HG03045 (cell line): ENCODE measurements around the gene CD9.
A peak's percentile ranks its signal among the peaks of the same experiment; 100 is the strongest.

Source experiments
- ATAC-seq: cut with Tn5 transposase; IDR thresholded peaks from one replicate; pipeline ENCODE4 v1.9.1; 2021; ENCODE audit warnings: mild to moderate bottlenecking, moderate library complexity; ENCODE audit not compliant: unreplicated experiment

The CD9 gene

GRCh38 chr12:6273205-6273540, 73.0 kb downstream of the CD9 start:
- ATAC-seq: no peak

- ATAC-seq: no peak
Measured at GRCh38 chr12:6273541-6274230, 73.5 kb downstream of the CD9 start.

GRCh38 chr12:6274231-6275221, 74.3 kb downstream of the CD9 start:
- no peak for ATAC-seq

- no peak for ATAC-seq
Measured at GRCh38 chr12:6275928-6276887, 76.0 kb downstream of the CD9 start.

- ATAC-seq: no peak
Measured at GRCh38 chr12:6276956-6277620, 76.9 kb downstream of the CD9 start.

- peak; percentile 35 for ATAC-seq
Measured at GRCh38 chr12:6277982-6278438, 77.8 kb downstream of the CD9 start.

GRCh38 chr12:6278439-6279255, 78.4 kb downstream of the CD9 start:
- ATAC-seq: peak; percentile 74

GRCh38 chr12:6279256-6279628, 79.0 kb downstream of the CD9 start:
- no peak for ATAC-seq

- ATAC-seq: no peak
Measured at GRCh38 chr12:6279631-6280030, 79.4 kb downstream of the CD9 start.

GRCh38 chr12:6280053-6280469, 79.9 kb downstream of the CD9 start:
- ATAC-seq: no peak

GRCh38 chr12:6280672-6281071, 80.5 kb downstream of the CD9 start:
- ATAC-seq: no peak

GRCh38 chr12:6281081-6281809, 81.0 kb downstream of the CD9 start:
- no peak for ATAC-seq

- ATAC-seq: no peak
Measured at GRCh38 chr12:6282453-6282840, 82.2 kb downstream of the CD9 start.

GRCh38 chr12:6284273-6284672, 84.1 kb downstream of the CD9 start:
- ATAC-seq: no peak

GRCh38 chr12:6285063-6285477, 84.9 kb downstream of the CD9 start:
- no peak for ATAC-seq

GRCh38 chr12:6285532-6286306, 85.5 kb downstream of the CD9 start:
- ATAC-seq: no peak
